Mesendoderm (in vitro differentiated cells): Measurements from ENCODE around the gene LCNL1.
A peak's percentile ranks its signal among the peaks of the same experiment; 100 is the strongest.

Source experiments
- DNase-seq: peaks from one replicate; pipeline ENCODE4 v3.0.0; 2013
- H2AK5ac ChIP-seq: 2 replicates; pipeline ENCODE4 v1.6.1; 2013; ENCODE audit warnings: low read length, inconsistent platforms
- H2BK120ac ChIP-seq: 2 replicates; pipeline ENCODE4 v1.6.1; 2013; ENCODE audit warnings: low read depth, mild to moderate bottlenecking, low read length, moderate library complexity, mixed read lengths
- H2BK15ac ChIP-seq: replicated peaks from 2 replicates; pipeline ENCODE4 v1.6.1; 2013; ENCODE audit warnings: low read depth, mild to moderate bottlenecking, moderate library complexity
- H2BK5ac ChIP-seq: 2 replicates; pipeline ENCODE4 v1.6.1; 2013; ENCODE audit warnings: low read length, inconsistent platforms
- H3K18ac ChIP-seq: 2 replicates; pipeline ENCODE4 v1.6.1; 2013; ENCODE audit warnings: mild to moderate bottlenecking, low read length, mixed read lengths
- H3K23ac ChIP-seq: one replicate; pipeline ENCODE4 v1.6.1; 2013; ENCODE audit warnings: low read length
- H3K27ac ChIP-seq: 2 replicates; pipeline ENCODE4 v1.5.1; 2013; ENCODE audit warnings: low read depth, mild to moderate bottlenecking, inconsistent platforms, low read length, moderate library complexity
- H3K27me3 ChIP-seq: 2 replicates; pipeline ENCODE4 v1.6.1; 2013; ENCODE audit warnings: low read length, control low read depth, mild to moderate bottlenecking, inconsistent platforms; ENCODE audit not compliant: insufficient read depth, poor library complexity
- H3K36me3 ChIP-seq: 2 replicates; pipeline ENCODE4 v1.6.1; 2013; ENCODE audit warnings: low read length, inconsistent platforms; ENCODE audit not compliant: control insufficient read depth, insufficient read depth
- H3K4ac ChIP-seq: one replicate; pipeline ENCODE4 v1.6.1; 2013; ENCODE audit warnings: low read depth, mild to moderate bottlenecking, low read length, moderate library complexity
- H3K4me1 ChIP-seq: 2 replicates; pipeline ENCODE4 v1.6.1; 2013; ENCODE audit warnings: low read depth, low read length, inconsistent platforms; ENCODE audit not compliant: control insufficient read depth
- H3K4me2 ChIP-seq: 2 replicates; pipeline ENCODE4 v1.6.1; 2013; ENCODE audit warnings: low read length
- H3K4me3 ChIP-seq: 2 replicates; pipeline ENCODE4 v1.5.1; 2013; ENCODE audit warnings: mild to moderate bottlenecking, low read length
- H3K56ac ChIP-seq: one replicate; pipeline ENCODE4 v1.6.1; 2013; ENCODE audit warnings: low read length
- H3K79me1 ChIP-seq: 2 replicates; pipeline ENCODE4 v1.6.1; 2013; ENCODE audit warnings: low read length, inconsistent platforms
- H3K79me2 ChIP-seq: 2 replicates; pipeline ENCODE4 v1.6.1; 2013; ENCODE audit warnings: mild to moderate bottlenecking, low read length; ENCODE audit not compliant: control insufficient read depth, insufficient read depth
- H3K9ac ChIP-seq: 2 replicates; pipeline ENCODE4 v1.6.1; 2013; ENCODE audit warnings: low read length, inconsistent platforms
- H4K5ac ChIP-seq: one replicate; pipeline ENCODE4 v1.6.1; 2013; ENCODE audit warnings: low read length
- H4K8ac ChIP-seq: one replicate; pipeline ENCODE4 v1.6.1; 2013; ENCODE audit warnings: low read depth, mild to moderate bottlenecking, control low read depth, low read length, moderate library complexity
- WGBS: extraction: QIAGEN DNeasy Blood & Tissue Kit; methylation state at CpG from one replicate; pipeline ENCODE4 v1.1.7; 2013; ENCODE audit warnings: low lambda C conversion rate, missing lambda C conversion rate; ENCODE audit not compliant: insufficient coverage; ENCODE audit errors: extremely low coverage; 5-methylcytosine and 5-hydroxymethylcytosine counted together

Gene LCNL1

DNA sequence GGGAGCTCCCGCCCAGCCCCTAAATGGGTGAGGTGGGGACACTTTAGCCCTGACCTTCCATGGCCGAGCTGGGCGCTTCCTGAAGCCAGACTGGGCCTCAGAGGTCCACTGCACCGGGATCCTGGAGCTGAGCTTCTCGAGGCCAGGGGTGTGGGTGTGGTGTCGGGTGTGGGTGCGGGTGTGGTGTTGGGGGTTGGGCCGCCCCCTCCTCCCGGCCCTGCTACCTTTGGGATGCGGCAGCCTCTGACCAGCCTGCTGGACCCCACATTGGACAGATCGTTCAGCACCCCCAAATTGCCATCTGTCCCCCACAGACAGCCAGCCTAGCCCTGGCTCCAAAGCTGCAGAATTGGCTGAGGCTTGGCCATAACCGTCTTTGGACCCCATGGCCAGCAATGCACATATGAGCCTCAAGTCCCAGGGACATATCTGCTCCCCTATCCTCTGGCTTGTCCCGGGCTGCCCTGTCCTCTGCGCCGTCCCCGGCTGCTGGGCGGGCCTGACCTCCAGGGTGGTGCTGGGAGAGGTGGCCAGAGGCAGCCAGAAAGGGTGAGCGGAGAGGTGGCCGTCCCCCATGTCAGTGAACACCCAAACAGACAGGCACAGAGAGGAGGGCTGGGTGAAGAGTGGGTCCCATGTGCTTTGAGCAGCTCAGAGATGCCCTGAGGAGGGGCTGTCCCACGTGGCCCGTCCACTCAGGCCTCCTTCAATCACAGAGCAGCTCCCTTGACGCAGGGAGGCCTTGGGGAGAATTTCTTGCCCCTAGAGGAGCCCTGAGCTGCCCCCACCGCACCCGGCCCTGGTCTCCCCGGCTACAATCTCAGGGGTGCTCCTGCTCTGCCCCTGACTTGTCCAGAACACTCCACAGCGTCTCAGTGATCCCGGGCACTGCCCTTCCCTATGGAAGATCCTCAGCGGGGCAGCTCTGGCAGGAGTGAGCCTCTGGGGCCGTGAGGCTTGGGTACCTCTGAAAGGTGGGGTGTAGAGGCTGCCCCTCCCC lies 8.9 kb upstream of the LCNL1 start:
- Histone ChIP-seq H3K4me3 (no peak overlapping the region), H3K27me3 (no peaks in the 10 kb centered on the region), H2BK5ac (no peak overlapping the region), H3K9ac (no peak overlapping the region), H3K4me2 (no peak overlapping the region), H3K4me1 (no peaks in the 10 kb centered on the region), H4K8ac (no peak overlapping the region), H3K79me2 (no peaks in the 10 kb centered on the region), H4K5ac (no peak overlapping the region), H3K23ac (no peak overlapping the region), H3K36me3 (no peaks in the 10 kb centered on the region), H3K79me1 (no peaks in the 10 kb centered on the region), H2AK5ac (no peak overlapping the region), H3K18ac (no peak overlapping the region), H2BK120ac (no peak overlapping the region), H3K4ac (no peak overlapping the region), H2BK15ac (no peak overlapping the region), H3K27ac (no peak overlapping the region), H3K56ac (no peak overlapping the region)
- WGBS, result no CpG with 5 or more reads among the region's 29 CpGs
- DNase-seq, result no peak

DNA sequence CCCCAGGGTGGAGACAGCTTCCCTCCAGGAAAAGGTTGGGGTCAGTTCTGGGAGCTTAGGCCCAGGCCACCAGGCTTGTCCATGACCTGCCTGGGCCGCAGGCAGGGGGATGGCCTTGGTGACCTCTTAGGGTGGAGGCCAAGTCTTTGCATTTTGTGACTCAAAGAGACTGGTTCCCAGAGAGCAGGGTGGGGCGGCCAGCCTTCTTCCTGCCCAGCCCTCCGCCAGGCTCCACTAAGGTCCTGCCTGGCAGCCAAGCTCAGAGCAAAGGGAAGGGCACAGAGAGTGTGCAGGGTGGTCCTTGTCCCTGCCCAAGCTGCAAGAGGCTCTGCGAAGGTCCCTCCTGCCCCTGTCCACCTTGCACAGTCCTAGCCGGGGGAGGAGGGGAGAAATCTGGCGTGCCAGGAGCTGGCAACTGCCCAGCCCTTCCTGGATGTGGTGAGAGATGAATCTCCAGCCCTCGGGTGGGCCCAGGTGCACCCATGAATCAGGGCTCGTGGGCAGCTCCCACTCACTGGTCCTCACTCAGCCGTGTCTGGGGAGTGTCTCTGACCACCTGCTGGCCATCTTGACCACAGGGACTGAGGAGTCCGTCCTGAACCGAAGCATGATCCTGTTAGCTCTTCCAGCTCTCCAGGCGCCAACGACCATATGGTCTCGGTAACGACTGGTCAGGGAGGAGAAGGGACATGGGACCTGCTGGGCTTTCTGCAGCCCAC lies 7.8 kb upstream of the LCNL1 start:
- no peak overlapping the region for H4K8ac ChIP-seq
- H2BK5ac ChIP-seq, result no peak overlapping the region
- WGBS, result no CpG with 5 or more reads among the region's 15 CpGs
- no peaks in the 10 kb centered on the region for H3K4me1 ChIP-seq
- no peak overlapping the region for H2BK120ac ChIP-seq
- H3K18ac ChIP-seq, result no peak overlapping the region
- no peak overlapping the region for H3K4me3 ChIP-seq
- no peaks in the 10 kb centered on the region for H3K27me3 ChIP-seq
- no peaks in the 10 kb centered on the region for H3K36me3 ChIP-seq
- H3K4me2 ChIP-seq, result no peak overlapping the region
- no peak overlapping the region for H2AK5ac ChIP-seq
- H2BK15ac ChIP-seq, result no peak overlapping the region
- H4K5ac ChIP-seq, result no peak overlapping the region
- no peak overlapping the region for H3K9ac ChIP-seq
- H3K4ac ChIP-seq, result no peak overlapping the region
- no peaks in the 10 kb centered on the region for H3K79me2 ChIP-seq
- H3K79me1 ChIP-seq, result no peaks in the 10 kb centered on the region
- no peak overlapping the region for H3K27ac ChIP-seq
- H3K56ac ChIP-seq, result no peak overlapping the region
- no peak overlapping the region for H3K23ac ChIP-seq
- no peak for DNase-seq

DNA sequence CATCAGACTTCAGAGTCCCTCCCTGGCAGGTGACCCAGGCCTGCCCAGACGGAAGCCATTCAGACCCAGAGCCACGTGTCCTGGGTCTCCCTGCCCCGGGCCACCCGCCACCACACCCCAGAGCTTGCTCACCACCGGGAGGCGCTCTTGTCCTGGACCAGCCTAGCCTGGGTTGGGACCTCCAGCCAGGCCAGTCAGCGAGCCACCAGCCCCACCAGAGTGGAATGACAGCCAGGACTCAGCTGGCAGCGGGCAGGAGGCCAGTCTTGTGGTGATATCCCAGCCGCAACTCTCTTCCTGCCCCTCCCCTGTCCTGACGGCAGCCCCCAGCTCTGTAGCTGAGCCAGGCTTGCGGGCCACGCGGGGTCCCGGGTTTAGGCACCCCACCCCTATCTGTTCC lies 7.1 kb upstream of the LCNL1 start:
- Histone ChIP-seq H3K4me1 (no peaks in the 10 kb centered on the region), H3K4ac (no peak overlapping the region), H4K5ac (no peak overlapping the region), H3K4me2 (no peak overlapping the region), H3K36me3 (no peaks in the 10 kb centered on the region), H2BK120ac (no peak overlapping the region), H2BK15ac (no peak overlapping the region), H3K9ac (no peak overlapping the region), H3K4me3 (no peak overlapping the region), H3K23ac (no peak overlapping the region), H3K79me2 (no peaks in the 10 kb centered on the region), H3K79me1 (no peaks in the 10 kb centered on the region), H4K8ac (no peak overlapping the region), H3K27me3 (no peaks in the 10 kb centered on the region), H3K18ac (no peak overlapping the region), H2BK5ac (no peak overlapping the region), H2AK5ac (no peak overlapping the region), H3K27ac (no peak overlapping the region), H3K56ac (no peak overlapping the region)
- no CpG with 5 or more reads among the region's 14 CpGs for WGBS
- peak; percentile 54 for DNase-seq

DNA sequence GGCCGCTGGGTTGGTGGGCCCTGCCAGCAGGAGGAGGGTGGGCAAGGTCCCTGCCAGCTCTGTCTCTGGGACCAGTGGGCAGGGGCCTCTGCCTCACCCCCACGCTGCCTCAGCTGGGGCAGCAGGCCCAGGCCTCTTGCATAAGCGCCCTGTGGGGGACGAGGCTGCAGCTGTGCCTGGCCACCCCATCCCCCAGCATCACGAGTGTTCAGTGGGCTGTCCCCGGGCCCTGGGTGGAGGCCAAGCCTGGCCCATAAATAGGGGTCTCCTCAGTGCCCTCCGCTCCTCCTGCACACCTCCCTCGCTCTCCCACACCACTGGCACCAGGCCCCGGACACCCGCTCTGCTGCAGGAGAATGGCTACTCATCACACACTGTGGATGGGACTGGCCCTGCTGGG lies 5.6 kb upstream of the LCNL1 start, which contains the start of gene PTGDS:
Gene PTGDS, plus strand, starts transcription at position 282 of the 400 bp plus-strand sequence. Its CDS starts 75 bp downstream, at position 357.
- no peak within 1 kb of the TSS for H4K8ac ChIP-seq
- H3K56ac ChIP-seq, result peak within 1 kb of the TSS; percentile 84
- no peak within 1 kb of the TSS for H3K23ac ChIP-seq
- H3K4me3 ChIP-seq, result no peak within 1 kb of the TSS
- no peaks in the 10 kb centered on the region for H3K4me1 ChIP-seq
- H4K5ac ChIP-seq, result no peak within 1 kb of the TSS
- no CpG with 5 or more reads among the region's 10 CpGs for WGBS
- H2AK5ac ChIP-seq, result no peak within 1 kb of the TSS
- peak within 1 kb of the TSS; percentile 84 for H3K4me2 ChIP-seq
- peak within 1 kb of the TSS; percentile 57 for H3K9ac ChIP-seq
- DNase-seq, result no peak
- no peak within 1 kb of the TSS for H2BK5ac ChIP-seq
- H3K4ac ChIP-seq, result no peak within 1 kb of the TSS
- no peak within 1 kb of the TSS for H2BK15ac ChIP-seq
- H3K27me3 ChIP-seq, result no peaks in the 10 kb centered on the region
- H3K27ac ChIP-seq, result no peak within 1 kb of the TSS
- H3K79me2 ChIP-seq, result no peaks in the 10 kb centered on the region
- H2BK120ac ChIP-seq, result no peak within 1 kb of the TSS
- no peaks in the 10 kb centered on the region for H3K79me1 ChIP-seq
- H3K18ac ChIP-seq, result no peak within 1 kb of the TSS
- H3K36me3 ChIP-seq, result no peaks in the 10 kb centered on the region

DNA sequence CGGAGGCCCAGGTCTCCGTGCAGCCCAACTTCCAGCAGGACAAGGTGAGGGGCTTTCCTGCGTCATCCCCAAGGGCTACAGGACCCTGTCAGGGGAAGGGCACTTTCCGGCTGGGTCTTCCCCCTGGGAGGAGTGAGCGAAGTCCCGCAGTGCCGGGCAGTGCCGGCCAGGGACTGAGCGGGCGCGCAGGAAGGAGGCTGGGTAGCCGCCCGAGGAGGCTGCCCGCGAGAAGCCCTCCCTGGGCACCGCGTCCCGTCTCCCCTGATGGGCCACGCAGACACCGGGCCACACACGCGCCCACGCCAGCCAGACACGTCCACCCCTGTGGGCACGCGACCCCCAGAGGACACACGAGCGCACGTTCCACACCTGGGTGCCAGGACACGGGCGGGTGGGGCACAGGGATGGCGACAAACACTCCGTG lies 5.1 kb upstream of the LCNL1 start:
- Histone ChIP-seq H2AK5ac (no peak overlapping the region), H4K8ac (no peak overlapping the region), H3K23ac (no peak overlapping the region), H3K4ac (no peak overlapping the region), H3K36me3 (no peaks in the 10 kb centered on the region), H3K9ac (peak overlapping the region; percentile 57), H3K27me3 (no peaks in the 10 kb centered on the region), H3K4me1 (no peaks in the 10 kb centered on the region), H2BK120ac (no peak overlapping the region), H2BK5ac (no peak overlapping the region), H3K18ac (no peak overlapping the region), H3K4me2 (peak overlapping the region; percentile 84), H3K79me1 (no peaks in the 10 kb centered on the region), H3K79me2 (no peaks in the 10 kb centered on the region), H3K27ac (no peak overlapping the region), H4K5ac (no peak overlapping the region), H3K4me3 (no peak overlapping the region), H3K56ac (peak overlapping the region; percentile 84), H2BK15ac (no peak overlapping the region)
- WGBS, result no CpG with 5 or more reads among the region's 33 CpGs
- DNase-seq, result no peak
